Activated naive CD8-positive, alpha-beta T cell (primary cell): Measurements from ENCODE around the gene ITIH5.
"Not testable (repeated sequence)": the region's sequence is repeated elsewhere in the genome, so short reads cannot be mapped to it uniquely, and the experiment has no call there.

Source experiments
- H3K27ac Mint-ChIP-seq: one replicate; pipeline ENCODE4 v1.8.0; 2021; ENCODE audit warnings: mixed read lengths
- H3K27me3 Mint-ChIP-seq: one replicate; pipeline ENCODE4 v1.8.0; 2021; ENCODE audit warnings: mixed read lengths
- H3K36me3 Mint-ChIP-seq: one replicate; pipeline ENCODE4 v1.8.0; 2021; ENCODE audit warnings: mixed read lengths
- H3K4me1 Mint-ChIP-seq: one replicate; pipeline ENCODE4 v1.8.0; 2021; ENCODE audit warnings: low read depth, mixed read lengths
- H3K4me3 Mint-ChIP-seq: one replicate; pipeline ENCODE4 v1.8.0; 2021; ENCODE audit warnings: mild to moderate bottlenecking, mixed read lengths
- H3K9me3 Mint-ChIP-seq: one replicate; pipeline ENCODE4 v1.8.0; 2021; ENCODE audit warnings: low read depth, mixed read lengths

The ITIH5 gene

DNA sequence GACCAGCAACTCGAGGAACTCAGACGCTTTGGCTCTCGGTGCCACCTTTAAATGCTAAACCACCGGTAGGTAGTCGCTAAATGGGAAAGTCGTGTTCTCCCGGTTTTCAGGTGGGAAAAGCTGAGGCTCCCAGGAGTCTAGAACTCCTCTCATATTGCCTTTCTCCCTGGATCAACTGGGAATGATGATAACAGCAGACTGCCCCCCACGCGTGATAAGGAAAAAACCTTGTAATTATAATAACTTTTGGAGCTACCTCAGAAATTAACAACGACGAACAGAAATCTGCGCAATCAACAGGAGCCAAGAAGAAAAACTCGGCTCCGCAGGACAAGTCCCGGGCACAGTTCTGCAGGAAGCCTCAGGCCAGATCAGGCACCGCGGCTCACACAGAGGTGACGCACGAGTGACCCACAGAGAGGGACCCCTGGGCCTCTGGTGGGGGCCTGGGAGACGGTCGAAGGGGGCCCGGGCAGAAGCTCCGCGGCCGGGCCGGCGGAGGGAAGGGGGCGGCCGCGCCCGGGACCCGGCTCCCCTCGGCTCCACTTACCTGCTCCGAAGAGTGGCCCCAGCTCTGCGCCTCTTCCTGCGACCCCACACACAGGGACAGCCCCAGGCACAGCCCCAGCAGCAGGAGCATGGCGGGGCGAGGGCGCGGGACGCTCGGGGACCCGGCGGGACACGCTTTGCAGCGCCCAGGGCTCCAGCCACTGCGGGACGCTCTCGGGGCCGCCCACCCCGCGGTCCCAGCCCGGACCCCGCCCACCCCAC is at the start of gene ITIH5:
ITIH5 (minus strand) TSS at position 714 of the 771 bp plus-strand sequence; CDS start at position 640, 74 bp downstream.
- Mint-ChIP-seq H3K27ac (no peak within 1 kb of the TSS), H3K4me1 (peaks cover 17% of the 10 kb centered on the region), H3K27me3 (peaks cover 40% of the 10 kb centered on the region), H3K36me3 (peaks cover 2% of the 10 kb centered on the region), H3K9me3 (no peaks in the 10 kb centered on the region), H3K4me3 (peak within 1 kb of the TSS; percentile 86)

DNA sequence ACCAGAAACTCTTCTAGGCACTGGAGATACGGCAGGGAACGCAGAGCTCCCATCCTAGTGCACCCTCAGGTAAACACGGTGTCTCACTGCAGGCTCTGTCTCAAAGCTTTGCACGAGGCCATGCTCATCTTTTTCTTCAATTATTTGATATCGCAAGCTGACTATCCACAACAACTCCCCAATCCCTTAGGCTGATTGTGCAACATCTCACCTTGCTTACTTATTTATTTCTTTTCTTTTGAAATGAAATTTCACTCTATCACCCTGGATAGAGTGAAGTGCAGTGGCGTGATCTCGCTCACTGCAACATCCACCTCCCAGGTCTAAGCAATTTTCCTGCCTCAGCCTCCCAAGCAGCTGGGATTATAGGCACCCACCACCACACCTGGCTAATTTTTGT is 48.7 kb upstream of the ITIH5 start:
- Mint-ChIP-seq H3K36me3 (peaks cover 2% of the 10 kb centered on the region), H3K27ac (no peak overlapping the region), H3K9me3 (no peaks in the 10 kb centered on the region), H3K4me1 (no peaks in the 10 kb centered on the region), H3K4me3 (no peak overlapping the region), H3K27me3 (peaks cover 7% of the 10 kb centered on the region)

DNA sequence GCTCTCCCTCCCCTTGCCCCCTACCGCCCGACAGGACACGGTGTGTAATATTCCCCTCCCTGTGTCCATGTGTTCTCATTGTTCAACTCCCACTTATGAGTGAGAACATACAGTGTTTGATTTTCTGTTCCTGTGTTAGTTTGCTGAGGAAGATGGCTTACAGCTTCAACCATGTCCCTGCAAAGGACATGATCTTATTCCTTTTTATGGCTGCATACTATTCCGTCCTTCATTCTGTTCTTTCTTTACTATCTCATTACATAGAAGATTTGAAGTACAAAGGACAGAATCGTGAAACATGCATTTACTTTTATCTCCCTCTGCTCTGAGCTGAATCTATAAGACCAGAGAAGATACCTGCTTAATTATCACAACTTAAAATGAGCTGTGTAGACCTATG is 44.3 kb upstream of the ITIH5 start:
- not testable (repeated sequence) for H3K4me1 Mint-ChIP-seq, H3K27ac Mint-ChIP-seq, H3K4me3 Mint-ChIP-seq, H3K9me3 Mint-ChIP-seq, H3K27me3 Mint-ChIP-seq, H3K36me3 Mint-ChIP-seq

DNA sequence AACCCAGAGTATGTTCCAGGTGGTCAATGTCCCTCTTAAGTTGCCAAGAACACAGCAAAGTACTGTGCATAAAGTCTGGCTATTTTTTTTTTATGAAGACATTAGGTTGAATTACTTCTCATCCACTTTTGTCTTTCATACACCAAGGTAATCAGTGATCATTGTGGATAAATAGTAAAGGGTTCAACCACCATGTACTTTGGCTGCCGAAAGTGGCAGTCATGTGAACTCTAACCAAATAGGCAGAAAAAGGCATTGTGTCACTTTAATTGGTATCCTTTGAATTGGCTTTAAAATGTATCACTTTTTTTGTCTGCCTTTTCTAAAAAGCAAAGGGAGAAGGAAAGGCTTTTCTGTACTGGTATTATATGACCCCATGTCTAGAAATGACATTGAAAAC is 43.7 kb upstream of the ITIH5 start:
- Mint-ChIP-seq H3K4me3 (no peak overlapping the region), H3K27me3 (peaks cover 8% of the 10 kb centered on the region), H3K9me3 (no peaks in the 10 kb centered on the region), H3K4me1 (no peaks in the 10 kb centered on the region), H3K27ac (no peak overlapping the region), H3K36me3 (no peaks in the 10 kb centered on the region)

DNA sequence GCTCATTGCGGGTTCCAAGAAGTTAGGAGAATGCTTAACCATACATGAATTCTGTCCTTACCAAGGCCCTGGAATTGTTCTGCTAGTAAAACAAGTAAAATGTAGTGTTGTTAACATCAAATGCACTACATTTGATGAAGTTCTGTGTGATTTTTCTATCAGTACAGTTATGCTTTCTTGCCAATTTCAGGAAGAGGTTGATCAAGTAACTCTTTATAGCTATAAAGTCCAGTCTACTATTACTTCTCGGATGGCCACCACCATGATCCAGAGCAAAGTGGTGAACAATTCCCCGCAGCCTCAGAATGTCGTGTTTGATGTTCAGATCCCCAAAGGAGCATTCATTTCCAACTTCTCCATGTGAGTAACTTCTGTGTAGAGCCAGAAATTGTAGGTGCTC is 42.1 kb upstream of the ITIH5 start:
- no peaks in the 10 kb centered on the region for H3K4me1 Mint-ChIP-seq
- H3K27me3 Mint-ChIP-seq: peaks cover 12% of the 10 kb centered on the region
- no peaks in the 10 kb centered on the region for H3K9me3 Mint-ChIP-seq
- no peak overlapping the region for H3K4me3 Mint-ChIP-seq
- no peak overlapping the region for H3K27ac Mint-ChIP-seq
- H3K36me3 Mint-ChIP-seq: no peaks in the 10 kb centered on the region

DNA sequence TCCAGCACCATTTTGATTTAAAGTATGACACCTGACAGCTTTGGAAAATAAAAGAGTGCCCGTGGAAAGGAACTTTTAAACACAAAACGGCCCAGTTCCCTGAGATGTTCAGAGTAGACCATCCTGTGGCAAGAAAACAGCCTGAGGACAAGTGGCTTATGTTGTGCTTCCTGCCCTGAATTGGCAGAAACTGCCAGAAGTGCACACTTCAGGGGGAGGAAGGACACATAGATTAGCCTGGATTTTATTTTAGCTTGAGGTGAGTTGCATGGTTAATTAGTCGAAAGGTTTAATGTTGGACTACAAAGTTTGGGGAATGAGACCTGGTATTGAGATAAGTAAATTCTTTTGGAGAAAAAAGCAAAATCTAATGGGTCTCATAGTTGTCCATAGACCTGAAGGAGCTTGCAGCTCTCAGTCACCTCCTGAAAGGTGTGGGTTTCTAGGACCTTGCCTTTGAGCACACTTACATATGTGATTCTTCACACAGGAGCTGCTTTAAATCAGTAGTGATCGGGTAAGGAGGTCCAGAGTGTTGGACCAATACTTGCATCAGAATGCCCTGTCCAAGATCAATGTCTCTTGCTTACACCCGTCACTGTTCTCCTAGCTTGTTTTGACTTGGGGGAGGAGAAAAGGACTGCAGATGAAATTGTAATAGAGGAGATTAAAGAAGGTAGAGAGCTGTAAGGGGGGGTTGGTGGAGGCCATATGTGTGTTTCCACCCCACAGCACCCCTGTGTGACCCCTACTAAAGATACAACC is 41.3 kb upstream of the ITIH5 start:
- H3K9me3 Mint-ChIP-seq: no peaks in the 10 kb centered on the region
- no peak overlapping the region for H3K27ac Mint-ChIP-seq
- no peak overlapping the region for H3K4me3 Mint-ChIP-seq
- H3K36me3 Mint-ChIP-seq: no peaks in the 10 kb centered on the region
- H3K27me3 Mint-ChIP-seq: peaks cover 14% of the 10 kb centered on the region
- no peaks in the 10 kb centered on the region for H3K4me1 Mint-ChIP-seq

DNA sequence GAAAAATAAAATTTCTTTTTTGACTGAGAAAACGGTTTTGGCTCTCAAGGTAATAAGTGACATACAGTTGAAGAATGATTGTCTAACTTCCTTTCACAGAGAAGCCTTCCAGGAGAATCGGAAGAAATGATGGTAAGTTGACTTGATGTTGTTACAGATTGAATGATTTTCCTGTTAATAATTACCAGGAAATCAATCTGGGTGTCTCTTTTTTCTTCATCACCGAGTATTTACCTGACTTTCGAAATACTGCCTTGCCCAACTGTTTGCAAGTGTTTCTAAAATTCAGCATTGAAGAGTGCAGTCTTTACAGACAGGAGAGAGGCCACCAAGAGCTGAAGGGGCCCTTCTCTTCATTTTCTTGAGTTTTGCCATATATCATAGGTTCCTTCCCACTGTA is 40.3 kb upstream of the ITIH5 start:
- Mint-ChIP-seq H3K4me3 (no peak overlapping the region), H3K27ac (no peak overlapping the region), H3K4me1 (no peaks in the 10 kb centered on the region), H3K36me3 (no peaks in the 10 kb centered on the region), H3K27me3 (peaks cover 21% of the 10 kb centered on the region), H3K9me3 (no peaks in the 10 kb centered on the region)

DNA sequence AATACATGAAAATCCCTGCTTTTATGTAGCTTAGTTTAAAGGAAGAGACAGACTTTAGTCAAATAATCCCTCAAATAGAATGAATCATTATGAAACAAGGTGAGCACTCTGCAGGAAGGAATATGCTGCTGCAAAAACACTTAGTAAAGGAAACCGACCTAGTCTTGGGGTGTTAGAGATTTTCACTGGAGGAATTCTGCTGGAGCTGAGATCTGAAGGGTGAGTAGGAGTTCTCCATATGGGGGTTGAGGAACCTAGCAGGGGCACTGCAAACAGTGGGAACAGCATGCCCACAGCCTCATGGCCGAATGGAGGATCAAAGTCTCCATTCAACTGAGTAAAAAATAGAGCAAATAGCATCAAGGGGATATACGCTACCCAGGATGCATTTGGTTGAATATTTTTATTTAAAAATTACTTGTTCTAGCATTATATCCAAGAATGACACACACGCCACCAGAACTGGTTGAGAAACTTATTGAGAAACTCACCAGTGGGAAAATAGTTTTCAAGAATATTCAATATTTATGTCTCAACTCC is 39.8 kb upstream of the ITIH5 start:
- H3K4me1 Mint-ChIP-seq: no peaks in the 10 kb centered on the region
- H3K9me3 Mint-ChIP-seq: no peaks in the 10 kb centered on the region
- H3K36me3 Mint-ChIP-seq: no peaks in the 10 kb centered on the region
- H3K27ac Mint-ChIP-seq: no peak overlapping the region
- peaks cover 24% of the 10 kb centered on the region for H3K27me3 Mint-ChIP-seq
- H3K4me3 Mint-ChIP-seq: no peak overlapping the region

DNA sequence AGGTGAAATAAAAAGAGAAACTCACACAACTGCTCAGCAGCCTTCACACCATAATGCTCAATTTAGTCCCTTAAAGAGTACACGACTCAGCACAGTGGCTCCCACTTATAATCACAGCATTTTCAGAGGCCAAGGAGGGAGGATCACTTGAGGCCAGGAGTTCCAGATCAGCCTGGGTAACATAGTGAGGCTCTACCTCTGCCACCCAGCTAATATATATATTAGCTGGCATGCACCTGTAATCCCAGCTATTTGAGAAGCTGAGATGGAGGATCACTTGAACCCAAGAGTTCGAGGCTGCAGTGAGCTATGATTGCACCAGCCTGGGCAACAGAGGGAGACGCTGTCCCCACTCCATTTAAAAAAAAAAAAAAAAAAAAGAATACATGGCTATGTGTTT is 38.6 kb upstream of the ITIH5 start:
- Mint-ChIP-seq H3K27me3 (peaks cover 24% of the 10 kb centered on the region), H3K27ac (no peak overlapping the region), H3K4me1 (no peaks in the 10 kb centered on the region), H3K4me3 (no peak overlapping the region), H3K9me3 (no peaks in the 10 kb centered on the region), H3K36me3 (no peaks in the 10 kb centered on the region)

DNA sequence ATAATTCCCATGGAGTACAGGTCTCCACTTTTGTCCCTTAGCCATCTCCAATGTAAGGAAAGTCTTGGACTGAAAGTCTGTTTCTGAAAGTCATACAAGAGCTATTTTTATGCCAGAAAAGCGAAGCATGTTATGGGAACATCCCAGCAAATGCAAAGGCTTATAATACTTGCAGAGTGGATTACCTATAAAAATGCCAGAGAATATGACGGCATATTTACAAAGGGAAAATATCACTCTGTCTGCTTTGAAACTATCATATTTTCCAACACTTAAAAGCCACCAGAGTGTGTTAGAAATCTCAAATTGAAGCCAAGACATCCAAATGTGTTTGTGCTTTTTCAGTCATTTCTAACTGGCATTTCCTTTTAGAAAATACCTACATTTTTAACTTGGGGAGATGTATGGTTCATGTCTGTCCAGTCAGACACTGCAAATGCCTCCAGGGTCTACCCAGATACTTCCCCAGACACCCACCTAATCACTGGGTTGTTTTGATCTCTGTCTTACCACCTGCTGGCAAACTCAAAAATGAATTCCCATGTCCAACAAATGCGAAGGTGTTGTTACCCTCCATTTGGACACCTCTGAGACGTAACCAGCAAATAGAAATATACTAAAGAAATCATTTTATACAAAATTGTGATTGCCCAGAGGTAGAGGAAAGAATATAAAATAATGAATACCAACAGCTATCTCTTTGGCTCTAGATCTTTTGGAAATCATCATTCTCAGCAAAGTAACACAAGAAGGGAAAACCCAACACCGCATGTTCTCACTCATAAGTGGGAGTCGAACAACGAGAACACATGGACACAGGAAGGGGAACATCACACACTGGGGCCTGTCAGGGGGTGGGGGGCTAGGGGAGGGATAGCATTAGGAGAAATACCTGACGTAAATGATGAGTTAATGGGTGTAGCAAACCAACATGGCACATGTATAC is 37.6 kb upstream of the ITIH5 start:
- no peaks in the 10 kb centered on the region for H3K4me1 Mint-ChIP-seq
- peaks cover 28% of the 10 kb centered on the region for H3K27me3 Mint-ChIP-seq
- H3K36me3 Mint-ChIP-seq: no peaks in the 10 kb centered on the region
- H3K9me3 Mint-ChIP-seq: no peaks in the 10 kb centered on the region
- H3K27ac Mint-ChIP-seq: no peak overlapping the region
- no peak overlapping the region for H3K4me3 Mint-ChIP-seq

DNA sequence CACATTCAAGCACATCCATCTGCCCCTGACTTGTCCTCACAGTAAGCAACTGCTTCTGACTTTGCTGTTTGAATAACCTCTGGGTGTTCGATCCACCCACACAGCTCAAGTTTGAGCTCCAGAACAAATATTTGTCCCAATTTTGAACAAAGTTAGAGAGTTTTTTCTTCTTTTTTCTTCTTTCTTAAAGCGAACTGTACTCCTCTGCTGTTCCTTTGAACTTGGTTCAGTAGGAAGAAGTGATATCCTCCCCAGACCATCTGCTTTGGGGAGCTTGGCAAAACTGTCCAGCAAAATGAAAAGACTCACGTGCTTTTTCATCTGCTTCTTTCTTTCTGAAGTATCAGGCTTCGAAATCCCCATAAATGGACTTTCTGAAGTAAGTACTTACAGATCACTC is 36.4 kb upstream of the ITIH5 start, which contains the start of gene ITIH2:
ITIH2 (plus strand) TSS at position 177 of the 400 bp plus-strand sequence; CDS start at position 296, 119 bp downstream.
- no peaks in the 10 kb centered on the region for H3K4me1 Mint-ChIP-seq
- no peak within 1 kb of the TSS for H3K27ac Mint-ChIP-seq
- peaks cover 33% of the 10 kb centered on the region for H3K27me3 Mint-ChIP-seq
- H3K36me3 Mint-ChIP-seq: no peaks in the 10 kb centered on the region
- no peaks in the 10 kb centered on the region for H3K9me3 Mint-ChIP-seq
- no peak within 1 kb of the TSS for H3K4me3 Mint-ChIP-seq

DNA sequence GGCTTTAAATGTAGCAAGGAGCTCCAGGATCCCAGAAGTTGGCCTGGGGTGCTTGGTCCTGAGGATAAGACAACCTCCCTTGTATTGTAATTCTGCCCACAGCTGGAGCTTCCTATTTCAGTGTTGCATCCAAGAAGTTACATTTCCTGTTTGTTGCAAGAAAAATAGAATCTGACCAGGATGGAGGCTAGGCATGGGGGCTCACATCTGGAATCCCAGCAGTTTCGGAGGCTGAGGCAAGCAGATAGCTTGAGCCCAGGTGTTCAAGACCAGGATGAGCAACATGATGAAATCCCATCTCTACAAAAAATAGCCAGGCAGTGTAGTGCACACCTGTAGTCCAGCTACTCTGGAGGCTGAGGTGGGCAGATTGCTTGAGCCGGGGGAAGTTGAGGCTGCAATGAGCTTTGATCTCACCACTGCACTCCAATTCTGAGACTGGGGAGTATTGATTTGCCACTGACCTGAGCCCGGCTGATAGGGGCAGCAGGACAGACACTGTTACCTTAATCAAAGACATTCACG is 35.6 kb upstream of the ITIH5 start:
- Mint-ChIP-seq H3K9me3 (no peaks in the 10 kb centered on the region), H3K27ac (no peak overlapping the region), H3K4me1 (no peaks in the 10 kb centered on the region), H3K27me3 (peaks cover 33% of the 10 kb centered on the region), H3K4me3 (no peak overlapping the region), H3K36me3 (no peaks in the 10 kb centered on the region)

DNA sequence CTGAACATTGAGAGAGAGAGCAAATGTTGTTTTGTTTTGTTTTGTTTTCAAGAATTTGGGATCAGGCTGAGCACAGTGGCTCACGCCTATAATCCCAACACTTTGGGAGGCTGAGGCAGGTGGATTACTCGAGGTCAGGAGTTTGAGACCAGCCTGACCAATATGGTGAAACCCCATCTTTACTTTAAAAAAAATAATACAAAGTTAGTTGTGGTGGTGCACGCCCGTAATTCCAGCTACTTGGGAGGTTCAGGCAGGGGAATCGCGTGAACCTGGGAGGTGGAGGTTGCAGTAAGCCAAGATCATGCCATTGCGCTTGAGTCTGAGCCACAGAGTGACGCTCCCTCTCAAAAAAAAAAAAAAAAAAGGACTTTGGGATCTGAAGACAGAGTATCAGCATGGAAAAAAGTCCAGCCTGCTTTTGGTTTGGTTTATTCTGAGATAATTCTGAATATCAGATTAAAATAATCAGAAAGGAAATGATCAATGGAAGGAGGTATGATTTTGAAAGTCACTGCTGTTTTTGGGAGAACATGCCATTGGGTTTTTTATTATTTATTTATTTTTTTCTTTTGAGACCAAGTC is 34.5 kb upstream of the ITIH5 start:
- Mint-ChIP-seq H3K9me3 (no peaks in the 10 kb centered on the region), H3K4me3 (no peak overlapping the region), H3K27ac (no peak overlapping the region), H3K36me3 (no peaks in the 10 kb centered on the region), H3K27me3 (peaks cover 33% of the 10 kb centered on the region), H3K4me1 (no peaks in the 10 kb centered on the region)

DNA sequence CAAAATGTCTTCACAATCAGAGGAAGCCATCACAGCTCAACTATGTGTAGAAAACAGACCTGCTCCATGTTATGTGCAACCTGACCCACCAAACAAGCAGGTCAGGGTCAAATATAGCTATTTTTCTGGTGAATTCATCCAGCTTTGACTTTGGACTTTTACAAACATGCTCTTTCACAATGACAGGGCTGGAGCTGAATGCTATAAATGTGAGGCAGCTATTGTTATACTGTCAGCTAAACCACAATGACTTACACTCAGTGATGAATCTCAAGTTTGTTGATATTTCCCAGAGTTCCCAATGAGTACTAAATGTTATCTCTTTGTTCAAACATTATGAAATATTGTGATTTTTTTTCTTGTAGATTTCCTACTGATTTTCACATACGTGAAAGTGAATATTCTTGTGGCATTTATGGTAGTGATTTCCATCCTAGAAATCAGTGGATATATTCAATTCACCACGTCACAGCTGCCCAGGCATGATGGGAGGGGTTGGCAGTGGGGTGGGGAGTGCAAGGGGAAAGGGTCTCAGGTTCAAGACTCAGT is 33.9 kb upstream of the ITIH5 start:
- Mint-ChIP-seq H3K27me3 (peaks cover 31% of the 10 kb centered on the region), H3K4me1 (no peaks in the 10 kb centered on the region), H3K27ac (no peak overlapping the region), H3K4me3 (no peak overlapping the region), H3K36me3 (no peaks in the 10 kb centered on the region), H3K9me3 (no peaks in the 10 kb centered on the region)
